Measurements from ENCODE around the gene SNAPC4. TPM values are rescaled to one million over a fixed set of nuclear protein-coding genes. Genes with fewer than 3 reads are reported as not detected.

The SNAPC4 gene
- total and polyA plus RNA-seq, 4 experiments from 2014 or later, result 0.35 to 15.4 (median 7.6) TPM

Other genes with a start within 250 kb of the SNAPC4 start
- gene LHX3, start 195.0 kb downstream of the SNAPC4 start, total RNA-seq, result not detected
- not detected for gene LHX3, start 195.0 kb downstream of the SNAPC4 start, polyA plus RNA-seq
- gene QSOX2, start 154.4 kb downstream of the SNAPC4 start, total RNA-seq, result 10 to 100 TPM; 14.8 to 15.0 TPM
- under 1 TPM; 0.35 to 0.87 TPM for gene QSOX2, start 154.4 kb downstream of the SNAPC4 start, polyA plus RNA-seq
- gene CCDC187, start 96.1 kb downstream of the SNAPC4 start, total RNA-seq, result not detected
- not detected for gene CCDC187, start 96.1 kb downstream of the SNAPC4 start, polyA plus RNA-seq
- gene GPSM1, start 72.6 kb downstream of the SNAPC4 start, total RNA-seq, result 1 to 10 TPM; 7.6 to 8.1 TPM
- gene GPSM1, start 72.6 kb downstream of the SNAPC4 start, polyA plus RNA-seq, result 1 to 10 TPM in 1 of 2 donors, under 1 TPM in 1; 0.78 to 1.6 TPM
- gene DNLZ, start 36.4 kb downstream of the SNAPC4 start, total RNA-seq, result 10 to 100 TPM; 26.0 to 32.3 TPM
- 10 to 100 TPM; 71.3 to 86.1 TPM for gene DNLZ, start 36.4 kb downstream of the SNAPC4 start, polyA plus RNA-seq
- gene CARD9, start 26.5 kb downstream of the SNAPC4 start, total RNA-seq, result 1 to 10 TPM in 1 of 2 experiments, under 1 TPM in 1; 0.70 to 1.2 TPM
- under 1 TPM in 1 of 2 donors, not detected in 1; 0.41 TPM for gene CARD9, start 26.5 kb downstream of the SNAPC4 start, polyA plus RNA-seq
- gene ENTR1, start 10.4 kb upstream of the SNAPC4 start, total RNA-seq, result 10 to 100 TPM; 82.9 to 85.9 TPM
- 10 to 100 TPM in 1 of 2 donors, 1 to 10 TPM in 1; 8.3 to 12.7 TPM for gene ENTR1, start 10.4 kb upstream of the SNAPC4 start, polyA plus RNA-seq
- 10 to 100 TPM; 71.8 to 73.3 TPM for gene PMPCA, start 10.5 kb upstream of the SNAPC4 start, total RNA-seq
- 10 to 100 TPM; 44.2 to 45.2 TPM for gene PMPCA, start 10.5 kb upstream of the SNAPC4 start, polyA plus RNA-seq
- 10 to 100 TPM; 29.1 to 31.2 TPM for gene INPP5E, start 39.7 kb upstream of the SNAPC4 start, total RNA-seq
- 1 to 10 TPM; 2.0 to 5.0 TPM for gene INPP5E, start 39.7 kb upstream of the SNAPC4 start, polyA plus RNA-seq
- gene SEC16A, start 82.9 kb upstream of the SNAPC4 start, total RNA-seq, result 10 to 100 TPM; 82.9 to 87.7 TPM
- gene SEC16A, start 82.9 kb upstream of the SNAPC4 start, polyA plus RNA-seq, result 10 to 100 TPM in 1 of 2 donors, 1 to 10 TPM in 1; 6.6 to 39.3 TPM
- gene NOTCH1, start 145.9 kb upstream of the SNAPC4 start, total RNA-seq, result 10 to 100 TPM; 43.0 to 45.4 TPM
- gene NOTCH1, start 145.9 kb upstream of the SNAPC4 start, polyA plus RNA-seq, result 1 to 10 TPM in 1 of 2 donors, not detected in 1; 6.0 TPM

All from CD4-positive, alpha-beta memory T cell (primary cell).